ENCODE results near the gene NPR2. TPM values are rescaled to one million over a fixed set of nuclear protein-coding genes. Genes with fewer than 3 reads are reported as not detected.

NPR2 gene
- total RNA-seq, 4 donors from 2014 or later: 22.0 to 35.9 (median 29.7) TPM

DNA sequence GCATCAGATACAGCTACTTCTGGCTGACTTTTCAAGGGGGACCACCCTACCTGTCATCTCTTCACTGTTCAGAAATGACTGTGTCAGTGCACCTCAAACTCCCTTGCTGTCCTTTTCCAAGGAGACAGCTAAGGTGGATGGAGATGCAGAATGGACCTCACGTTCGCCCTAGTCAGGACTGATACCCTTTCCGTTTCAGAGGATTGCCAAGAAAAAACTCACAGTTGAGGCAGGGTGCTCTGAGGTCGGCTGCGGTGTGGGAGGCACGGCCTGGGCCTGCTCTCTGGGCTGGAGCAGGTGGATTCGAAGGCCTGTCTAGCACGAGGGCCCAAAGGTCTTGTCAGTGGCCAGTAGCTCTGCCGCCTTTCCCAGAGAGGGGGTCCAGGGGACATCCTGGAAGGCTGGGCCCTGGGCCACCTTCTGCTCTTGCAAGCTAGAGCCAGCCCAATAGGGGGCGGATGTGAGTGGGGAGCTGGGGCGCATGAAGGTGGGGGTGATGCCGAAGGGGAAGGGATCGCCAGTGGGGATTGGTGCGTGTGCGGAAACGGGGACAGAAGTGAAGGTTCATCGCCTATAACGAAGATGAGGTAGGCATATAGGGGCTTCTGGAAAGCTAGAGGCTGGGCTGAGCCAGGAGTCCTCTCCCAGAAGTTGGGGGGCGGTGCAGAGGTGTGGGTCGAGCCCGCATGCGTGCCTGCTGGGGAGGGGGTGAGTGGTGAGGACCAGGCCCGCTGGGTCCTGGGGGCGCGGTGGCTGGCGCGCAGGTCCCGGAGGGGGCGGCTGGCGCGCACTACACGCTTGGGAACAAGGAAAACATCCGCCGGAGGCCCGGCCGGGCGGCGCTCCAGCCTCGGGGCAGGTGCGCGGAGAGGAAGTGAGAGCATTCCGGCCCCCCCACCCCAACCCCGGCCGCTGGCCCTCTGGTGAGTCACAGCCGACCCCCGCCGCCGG lies 34.8 kb upstream of the NPR2 start:
- DNase-seq (ENCODE audit: extremely low spot score): no peak
- peak overlapping the region; percentile 68 to 77 (median 72) for H3K4me3 ChIP-seq
- intact Hi-C loops (cut with DNase I): no loop called here
- no peaks in the 10 kb centered on the region for H3K9me3 ChIP-seq
- no peaks in the 10 kb centered on the region for H3K27me3 ChIP-seq
- peaks cover 24 to 38% (median 36%) of the 10 kb centered on the region in 4 donors for H3K36me3 ChIP-seq
- peaks cover 22 to 37% (median 36%) of the 10 kb centered on the region in 4 donors for H3K4me1 ChIP-seq
- H3K27ac ChIP-seq (replicated peaks in 1 of 4): peak overlapping the region; percentile 86 to 92 (median 88)
- WGBS: 15% methylated on average over 33 of the region's 48 CpGs
- TF ChIP-seq EP300 (IDR thresholded peaks at IDR 0.05) (no peak), POLR2AphosphoS5 (IDR thresholded peaks at IDR 0.05) (peak; percentile 22 to 59)
- TF ChIP-seq, protein P1, sequence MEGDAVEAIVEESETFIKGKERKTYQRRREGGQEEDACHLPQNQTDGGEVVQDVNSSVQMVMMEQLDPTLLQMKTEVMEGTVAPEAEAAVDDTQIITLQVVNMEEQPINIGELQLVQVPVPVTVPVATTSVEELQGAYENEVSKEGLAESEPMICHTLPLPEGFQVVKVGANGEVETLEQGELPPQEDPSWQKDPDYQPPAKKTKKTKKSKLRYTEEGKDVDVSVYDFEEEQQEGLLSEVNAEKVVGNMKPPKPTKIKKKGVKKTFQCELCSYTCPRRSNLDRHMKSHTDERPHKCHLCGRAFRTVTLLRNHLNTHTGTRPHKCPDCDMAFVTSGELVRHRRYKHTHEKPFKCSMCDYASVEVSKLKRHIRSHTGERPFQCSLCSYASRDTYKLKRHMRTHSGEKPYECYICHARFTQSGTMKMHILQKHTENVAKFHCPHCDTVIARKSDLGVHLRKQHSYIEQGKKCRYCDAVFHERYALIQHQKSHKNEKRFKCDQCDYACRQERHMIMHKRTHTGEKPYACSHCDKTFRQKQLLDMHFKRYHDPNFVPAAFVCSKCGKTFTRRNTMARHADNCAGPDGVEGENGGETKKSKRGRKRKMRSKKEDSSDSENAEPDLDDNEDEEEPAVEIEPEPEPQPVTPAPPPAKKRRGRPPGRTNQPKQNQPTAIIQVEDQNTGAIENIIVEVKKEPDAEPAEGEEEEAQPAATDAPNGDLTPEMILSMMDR (IDR thresholded peaks at IDR 0.05): peak; percentile 62 to 69 (median 67)

- Histone ChIP-seq H3K4me3 (peak overlapping the region; percentile 68 to 77 (median 72)), H3K27ac (replicated peaks in 1 of 4) (peak overlapping the region; percentile 86 to 92 (median 88)), H3K36me3 (peaks cover 18 to 30% (median 28%) of the 10 kb centered on the region in 4 donors), H3K27me3 (no peaks in the 10 kb centered on the region), H3K4me1 (peaks cover 22 to 37% (median 36%) of the 10 kb centered on the region in 4 donors), H3K9me3 (no peaks in the 10 kb centered on the region)
- no peak for DNase-seq (ENCODE audit: extremely low spot score)
- 5% methylated on average over 12 of the region's 20 CpGs for WGBS
- TF ChIP-seq, protein P1 (IDR thresholded peaks at IDR 0.05): no peak
- TF ChIP-seq POLR2A (IDR thresholded peaks at IDR 0.05; ENCODE audit: low read depth): no peak
- TF ChIP-seq POLR2AphosphoS5 (IDR thresholded peaks at IDR 0.05): peak in 1 of 2 donors; percentile 45
- intact Hi-C loops (cut with DNase I): no loop called here
These were observed 34.0 kb upstream of the NPR2 start for GRCh38 chr9:35757226-35757891.

DNA sequence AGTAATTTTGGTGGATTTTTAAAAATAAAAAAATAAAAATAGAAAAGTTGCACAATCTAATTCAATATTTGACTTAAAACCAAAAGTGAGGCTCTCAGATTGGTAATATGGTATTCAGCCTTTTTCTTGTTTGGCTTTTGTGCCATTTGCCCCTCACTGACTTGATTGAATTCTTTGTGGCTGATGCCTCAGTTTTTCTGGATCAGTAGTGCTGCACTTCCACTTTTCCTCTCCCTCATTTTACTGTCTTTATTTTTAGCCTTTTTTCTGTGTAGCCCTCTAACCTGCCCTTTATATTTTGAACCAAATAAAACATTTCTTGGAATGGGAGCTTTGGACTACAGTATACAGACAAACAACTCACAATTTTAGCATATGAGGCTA lies 33.5 kb upstream of the NPR2 start:
- Histone ChIP-seq H3K36me3 (peaks cover 13 to 25% (median 23%) of the 10 kb centered on the region in 4 donors), H3K9me3 (no peaks in the 10 kb centered on the region), H3K27ac (replicated peaks in 1 of 4) (peak overlapping the region; percentile 86 to 92 (median 88)), H3K4me3 (peak overlapping the region in 3 of 4 donors; percentile 71 to 77 (median 73)), H3K4me1 (peaks cover 22 to 37% (median 36%) of the 10 kb centered on the region in 4 donors), H3K27me3 (no peaks in the 10 kb centered on the region)
- DNase-seq (ENCODE audit: extremely low spot score): no peak
- intact Hi-C loops (cut with DNase I): no loop called here
- no peak for TF ChIP-seq POLR2AphosphoS5 (IDR thresholded peaks at IDR 0.05)
- TF ChIP-seq EP300 (IDR thresholded peaks at IDR 0.05): no peak
- no peak for TF ChIP-seq POLR2A (IDR thresholded peaks at IDR 0.05; ENCODE audit: low read depth)
- TF ChIP-seq, protein P1 (IDR thresholded peaks at IDR 0.05): no peak

DNA sequence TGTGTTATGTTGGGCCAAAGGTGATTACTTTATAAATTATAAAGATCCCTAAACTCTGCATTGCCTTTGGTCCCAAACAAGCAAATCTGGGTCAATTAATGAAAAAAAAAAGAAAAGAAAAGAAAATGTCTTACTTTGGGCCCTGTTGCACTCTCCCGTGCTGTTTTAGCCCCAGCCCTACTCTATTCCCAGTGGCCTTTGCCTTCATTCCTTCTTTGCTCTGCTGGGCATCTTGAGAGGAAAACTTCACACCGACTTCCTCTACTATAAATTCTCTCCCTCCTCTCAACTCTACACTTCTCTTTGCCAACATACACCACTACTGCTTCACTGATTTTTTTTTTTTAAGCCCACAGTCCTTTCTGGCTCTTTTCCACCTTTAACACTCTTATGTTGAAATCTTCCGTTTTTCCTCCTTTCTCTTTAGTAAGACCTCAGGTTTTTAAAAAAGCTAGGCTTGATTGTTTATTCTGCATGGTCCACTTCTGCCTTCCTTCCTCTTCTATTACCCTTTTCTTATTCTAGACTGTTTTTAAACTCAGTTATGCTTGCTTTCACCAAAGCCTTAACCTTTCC lies 32.8 kb upstream of the NPR2 start:
- peaks cover 22 to 37% (median 36%) of the 10 kb centered on the region in 4 donors for H3K4me1 ChIP-seq
- no peaks in the 10 kb centered on the region for H3K27me3 ChIP-seq
- 51% methylated on average over 3 of the region's 3 CpGs for WGBS
- intact Hi-C loops (cut with DNase I): no loop called here
- H3K27ac ChIP-seq (replicated peaks in 1 of 4): peak overlapping the region; percentile 86 to 92 (median 88)
- H3K36me3 ChIP-seq: peaks cover 6 to 18% (median 16%) of the 10 kb centered on the region in 4 donors
- H3K9me3 ChIP-seq: no peaks in the 10 kb centered on the region
- TF ChIP-seq POLR2A (IDR thresholded peaks at IDR 0.05; ENCODE audit: low read depth) (no peak), EP300 (IDR thresholded peaks at IDR 0.05) (no peak), POLR2AphosphoS5 (IDR thresholded peaks at IDR 0.05) (no peak)
- TF ChIP-seq, protein P1 (IDR thresholded peaks at IDR 0.05): no peak
- no peak overlapping the region for H3K4me3 ChIP-seq
- DNase-seq (ENCODE audit: extremely low spot score): no peak
